NCI-H2227 (cell line): Measurements from ENCODE around the gene CAD.
"Not testable (repeated sequence)": the region's sequence is repeated elsewhere in the genome, so short reads cannot be mapped to it uniquely, and the experiment has no call there.

Experiments used
- DNase-seq: peaks from one replicate; lab custom pipeline; 2025; ENCODE audit not compliant: unreplicated experiment; lab: John Stamatoyannopoulos, UW

Gene CAD

DNA sequence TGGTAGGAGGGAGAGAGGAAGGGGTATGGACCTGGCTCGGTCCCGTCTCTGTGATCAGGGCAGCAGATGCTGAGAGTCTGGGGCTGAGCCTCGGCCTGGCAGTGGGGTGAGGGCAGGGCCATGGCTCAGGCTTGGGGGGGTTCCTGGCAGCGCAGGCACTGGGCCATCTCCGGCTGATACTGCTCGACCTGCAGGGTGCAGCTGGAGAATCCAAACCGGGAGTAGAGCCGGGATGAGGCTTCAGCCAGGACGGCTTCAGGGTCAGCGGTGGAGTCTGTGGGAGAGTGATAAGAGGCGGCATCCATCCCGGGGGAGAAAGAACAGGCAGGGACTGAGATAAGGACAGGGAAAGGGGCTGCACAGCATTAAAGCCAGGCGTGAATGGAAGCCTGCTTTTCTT is 38.0 kb downstream of the CAD start:
- no peak for DNase-seq

DNA sequence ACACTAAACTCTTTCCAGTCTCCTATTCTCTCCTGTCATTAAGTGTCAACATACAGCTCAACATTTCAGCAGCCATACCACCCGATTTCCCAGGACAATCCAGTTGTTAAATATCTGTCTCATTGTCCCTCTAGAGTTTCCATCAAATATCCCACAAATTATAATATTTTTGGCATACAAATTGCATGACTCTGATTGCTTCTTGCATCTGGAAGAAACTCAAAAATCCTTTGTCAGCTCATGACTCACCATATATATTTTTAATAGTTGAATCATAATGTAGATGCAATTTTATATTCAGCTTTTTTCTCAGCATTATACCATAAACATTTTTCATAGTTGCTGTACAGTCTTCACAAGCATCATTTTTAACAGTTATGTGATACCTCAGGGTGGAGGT is 38.5 kb downstream of the CAD start:
- no peak for DNase-seq

DNA sequence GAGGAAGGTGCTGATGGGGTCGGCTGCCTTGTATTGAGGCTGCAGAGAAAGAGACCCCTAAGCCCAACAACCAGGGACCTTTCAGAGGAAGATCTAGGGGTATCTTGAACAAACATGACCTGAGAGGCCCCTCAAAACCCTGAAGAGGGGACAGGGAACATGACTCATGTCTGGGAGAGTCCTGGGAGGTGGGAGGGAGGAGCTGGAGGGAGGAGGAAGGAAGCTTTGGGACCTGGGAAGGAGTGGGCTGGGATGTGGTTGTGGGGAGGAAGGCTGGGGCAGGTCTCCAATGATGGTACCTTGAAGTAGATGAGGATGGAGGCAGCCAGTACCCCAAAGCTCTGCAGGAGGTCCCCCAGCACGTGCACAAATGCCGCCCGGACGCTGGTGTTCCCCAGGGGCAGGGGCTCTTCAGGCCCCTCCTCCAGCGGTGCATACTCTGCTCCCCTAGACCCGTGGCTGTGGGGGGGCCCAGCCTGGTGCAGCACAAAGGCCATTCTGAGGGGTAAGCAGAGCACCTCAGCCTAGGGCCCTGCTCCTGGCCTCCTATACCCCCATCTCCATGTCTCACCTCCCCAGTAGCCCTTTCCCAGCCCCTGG is 39.8 kb downstream of the CAD start:
- no peak for DNase-seq

DNA sequence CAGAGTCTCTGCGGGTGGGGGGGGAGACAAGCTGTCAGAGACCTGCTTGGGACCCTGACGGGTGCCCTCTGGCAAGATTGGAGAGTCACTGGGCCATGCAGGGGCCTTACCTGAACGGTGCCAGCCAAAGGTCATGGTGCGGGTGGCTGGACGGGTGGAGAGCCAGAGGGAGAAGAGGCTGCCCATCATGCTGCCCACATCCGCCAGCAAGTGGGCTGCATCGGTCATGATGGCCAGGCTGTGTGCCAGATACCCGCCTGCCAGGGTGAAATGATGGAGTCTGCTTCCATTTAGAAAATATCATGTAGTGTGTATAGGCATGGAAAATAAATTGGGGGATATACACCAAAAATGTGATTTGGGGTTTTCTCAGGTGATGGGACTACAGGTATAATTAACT is 40.9 kb downstream of the CAD start:
- no peak for DNase-seq

DNA sequence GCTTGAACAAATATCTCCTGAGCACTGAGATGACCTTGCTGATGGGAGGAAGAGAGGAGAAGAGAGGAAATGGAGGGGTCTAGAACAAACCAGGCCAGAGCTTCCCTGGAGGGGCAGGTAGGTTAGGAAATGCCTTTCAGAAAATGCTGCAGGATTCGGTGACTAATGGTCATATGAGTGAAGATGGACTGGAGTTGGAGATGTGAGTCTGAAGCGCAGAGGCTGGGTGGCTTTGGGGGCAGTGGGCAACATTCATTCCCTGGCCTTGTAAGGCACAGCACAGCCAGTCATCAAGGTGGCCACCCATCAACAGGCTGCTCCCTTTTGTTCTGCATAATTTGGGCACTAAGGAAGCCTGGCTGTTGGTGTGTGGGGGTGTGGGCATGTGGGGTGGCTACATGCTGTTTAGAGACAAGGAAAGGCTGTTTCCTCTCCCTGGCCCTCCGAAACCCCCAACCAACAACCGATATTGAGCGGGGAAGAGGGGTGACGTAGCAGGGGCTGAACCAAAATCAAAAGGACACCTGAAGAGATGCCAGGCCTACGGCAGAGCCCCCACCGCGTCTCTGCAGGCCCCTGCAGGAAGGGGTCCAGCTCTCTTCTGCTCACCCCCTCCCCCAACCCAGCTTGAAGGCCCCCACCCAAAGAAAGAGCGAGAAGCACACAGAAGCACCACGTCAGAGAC is 44.2 kb downstream of the CAD start:
- DNase-seq: no peak

DNA sequence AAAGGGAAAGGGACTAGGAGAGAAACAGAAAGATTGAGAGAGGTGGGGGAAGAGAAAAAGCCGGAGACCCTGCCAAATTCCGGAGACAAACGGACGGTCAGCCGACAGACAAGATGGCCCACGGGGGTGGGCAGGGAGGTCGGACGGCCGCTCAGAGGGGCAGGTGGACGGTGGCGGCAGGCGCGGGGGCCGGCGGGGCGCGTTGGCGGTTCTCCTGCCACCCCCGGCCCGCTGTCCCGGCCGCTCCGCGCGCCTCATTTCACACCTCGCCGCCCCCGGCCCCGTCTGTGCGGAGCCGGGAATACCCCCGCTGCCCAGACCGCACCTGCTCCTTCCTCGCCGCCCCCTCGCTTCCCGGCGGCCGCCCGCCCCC is 44.7 kb downstream of the CAD start:
- DNase-seq: peak; percentile 33

DNA sequence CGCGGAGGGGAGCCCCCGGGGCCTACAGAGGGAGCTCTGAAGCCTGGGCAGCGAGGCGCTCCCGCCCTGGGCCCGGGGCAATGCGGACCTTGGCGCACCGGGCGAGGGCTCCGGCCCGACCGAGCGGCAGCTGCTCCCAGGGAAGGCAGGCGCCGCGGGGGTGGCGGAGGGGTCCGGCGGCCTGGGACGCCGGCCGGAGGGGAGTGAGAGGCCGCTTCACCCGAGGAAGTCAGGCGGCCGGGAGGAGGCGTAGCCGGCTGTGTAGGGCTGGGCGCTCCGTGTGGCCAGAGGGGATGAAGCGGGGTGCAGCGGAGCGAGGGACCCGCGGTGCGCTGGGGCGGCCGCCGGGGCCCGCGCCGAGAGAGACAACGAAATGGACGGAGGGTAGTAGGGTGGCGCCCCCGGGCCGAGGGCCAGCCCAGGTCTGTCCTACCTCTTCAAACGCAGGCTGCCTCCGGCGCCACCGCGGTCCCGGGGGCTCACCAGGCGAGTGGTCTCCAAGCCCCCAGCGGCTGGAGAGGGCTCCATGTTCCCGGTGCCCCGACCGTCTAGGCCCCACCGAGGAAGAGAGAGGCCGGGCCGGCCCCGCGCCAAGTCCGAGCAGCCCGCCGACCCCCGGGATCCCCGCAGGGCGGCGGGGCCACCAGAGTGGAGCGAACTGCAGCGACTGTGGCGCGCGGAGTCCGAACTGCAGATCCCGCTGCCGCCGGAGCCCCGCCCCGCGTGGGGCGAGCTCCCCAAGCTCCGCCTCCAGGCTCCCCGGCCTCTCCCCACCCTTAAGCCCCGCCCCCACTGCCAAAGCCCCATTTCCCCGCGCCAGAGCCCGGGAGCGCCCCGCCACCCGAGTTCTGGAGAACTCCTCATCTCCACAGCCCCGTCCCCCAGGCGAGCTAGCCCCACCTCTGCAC is 45.5 kb downstream of the CAD start, which contains the start of gene SLC30A3:
Gene SLC30A3, minus strand, starts transcription at position 669 of the 908 bp plus-strand sequence. Its CDS starts 141 bp downstream, at position 528.
- peak; percentile 72 for DNase-seq

DNA sequence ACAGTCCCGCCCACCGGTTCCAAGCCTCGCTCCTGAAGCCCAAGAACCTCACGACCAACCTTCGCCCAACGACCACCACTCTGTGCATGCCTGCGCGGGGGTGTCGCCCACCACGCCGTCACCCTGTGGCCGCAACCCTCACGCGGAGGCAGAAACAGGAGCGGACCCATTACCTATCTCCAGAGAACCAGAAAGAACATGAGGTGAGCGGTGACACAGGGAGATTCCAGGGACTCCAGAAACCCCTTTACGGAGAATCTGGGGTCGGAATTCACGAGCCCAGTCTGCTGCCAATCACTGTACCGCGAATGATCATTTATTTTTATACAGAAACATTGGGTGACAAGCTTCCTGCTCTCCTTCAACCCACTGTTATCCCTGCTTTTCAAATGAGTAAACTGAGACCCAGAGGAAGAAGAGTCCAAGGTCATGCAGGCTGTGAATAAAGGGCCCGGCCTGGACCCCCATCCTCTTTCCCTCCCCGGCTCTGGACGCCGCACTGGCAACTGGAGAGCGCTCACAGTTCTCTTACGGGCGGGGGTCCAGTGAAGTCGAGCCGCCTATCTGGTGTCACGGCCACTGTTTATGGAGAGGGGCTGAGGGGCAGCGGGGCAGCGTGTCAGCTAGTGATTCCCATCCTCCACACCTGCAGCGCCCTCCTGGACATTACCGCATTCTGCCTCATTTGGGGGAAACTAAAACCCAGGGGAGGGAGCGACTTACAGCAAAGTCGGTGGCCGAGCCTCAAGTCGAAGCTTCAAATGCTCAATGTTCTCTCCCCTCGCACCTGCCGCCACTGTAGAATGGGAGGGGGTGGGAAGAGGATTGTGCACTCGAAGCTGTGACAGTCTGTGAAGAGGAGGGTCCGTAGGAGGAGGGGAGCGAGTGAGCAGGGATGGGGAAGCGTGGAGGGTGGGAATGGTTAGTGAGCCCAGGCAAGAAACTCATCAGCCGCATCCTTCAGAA is 46.4 kb downstream of the CAD start:
- peak; percentile 23 for DNase-seq

DNA sequence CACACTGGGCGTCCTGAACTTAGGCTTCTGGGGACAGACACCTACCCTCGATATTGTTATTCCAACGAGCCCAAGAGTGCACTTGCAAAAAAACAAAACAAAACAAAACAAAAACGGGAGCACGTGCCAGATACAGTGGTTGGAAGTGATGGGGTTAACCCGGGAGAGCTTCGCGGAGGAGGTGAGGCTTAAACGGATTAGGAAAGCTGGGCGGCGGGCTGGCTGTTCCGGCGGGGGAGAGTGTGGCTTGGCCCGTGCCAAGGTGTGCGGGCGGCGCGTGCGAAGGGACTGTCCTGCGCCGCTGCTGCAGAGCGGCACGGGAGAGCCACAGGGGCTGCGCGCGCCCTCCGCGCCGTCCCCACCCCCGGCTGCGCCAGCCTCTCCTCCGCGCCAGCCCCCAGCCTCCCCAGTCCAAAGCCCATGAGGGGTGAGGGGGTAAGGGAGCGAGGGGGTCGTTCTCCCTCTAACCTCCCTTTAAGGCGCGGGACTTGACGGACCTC is 47.1 kb downstream of the CAD start:
- peak; percentile 25 for DNase-seq

DNA sequence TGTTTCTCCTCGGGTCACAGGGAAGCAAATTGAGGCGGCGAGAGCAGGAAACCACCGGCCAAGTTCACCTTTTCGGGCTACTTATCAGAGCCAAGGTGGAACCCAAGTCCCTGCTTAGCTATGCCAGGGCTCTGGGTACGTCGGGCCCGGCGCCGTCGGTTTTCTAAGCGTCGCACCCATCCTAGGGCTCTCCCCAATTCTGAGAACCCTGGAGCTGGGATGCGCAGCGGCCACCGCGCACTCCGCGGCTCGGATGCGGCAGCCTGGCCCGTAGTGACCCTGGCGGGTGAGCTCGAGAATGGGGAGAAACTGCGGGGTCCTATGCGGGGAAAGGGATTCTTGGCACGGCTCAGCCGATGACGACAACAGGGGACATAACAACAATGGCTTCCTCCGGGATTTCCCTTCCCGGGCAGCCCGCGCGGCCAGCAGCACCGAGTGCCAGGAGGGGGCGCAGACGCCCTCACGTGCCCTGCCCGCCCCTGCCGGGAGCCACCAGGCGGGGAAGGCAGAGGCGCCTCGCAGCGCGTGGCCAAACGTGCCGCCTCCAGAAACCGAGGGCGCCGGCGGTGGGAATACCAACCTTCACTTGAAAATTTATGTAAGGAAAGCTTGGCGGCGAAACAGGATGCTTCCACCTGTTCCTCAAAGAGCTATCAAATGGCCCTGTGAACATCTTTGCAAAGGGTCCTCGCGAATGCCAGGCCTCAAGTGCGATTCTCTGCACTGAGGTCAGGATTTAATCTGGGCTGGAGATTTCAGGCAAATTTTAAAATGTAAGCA is 47.8 kb downstream of the CAD start:
- peak; percentile 91 for DNase-seq

DNA sequence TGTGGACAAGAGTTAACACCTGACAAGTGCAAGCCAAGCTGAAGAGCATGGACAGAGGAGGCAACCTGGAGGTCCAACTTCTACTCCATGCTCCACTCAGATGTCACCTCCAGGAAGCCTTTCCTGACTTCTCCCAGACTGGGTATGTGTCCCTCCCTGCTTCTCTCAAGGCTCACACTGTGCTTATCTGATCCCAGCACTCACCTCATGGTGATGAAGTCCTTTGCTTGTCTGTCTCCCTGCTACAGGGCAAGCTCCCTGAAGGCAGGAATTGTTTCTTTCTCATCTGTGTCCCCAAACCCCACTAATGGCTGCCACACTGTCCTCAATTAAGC is 48.3 kb downstream of the CAD start:
- no peak for DNase-seq

DNA sequence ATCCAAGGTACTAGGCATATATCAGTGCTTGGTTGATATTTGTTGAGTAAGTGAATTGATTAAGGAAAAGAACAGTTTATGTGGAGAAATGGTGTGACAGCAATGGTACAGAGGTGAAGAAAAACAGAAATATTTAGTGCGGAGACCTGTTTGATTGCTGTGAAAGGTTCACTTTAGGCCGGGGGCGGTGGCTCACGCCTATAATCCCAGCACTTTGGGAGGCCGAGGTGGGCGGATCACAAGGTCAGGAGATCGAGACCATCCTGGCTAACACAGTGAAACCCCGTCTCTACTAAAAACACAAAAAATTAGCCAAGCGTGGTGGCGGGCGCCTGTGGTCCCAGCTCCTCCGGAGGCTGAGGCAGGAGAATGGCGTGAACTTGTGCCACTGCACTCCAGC is 51.1 kb downstream of the CAD start:
- DNase-seq: not testable (repeated sequence)

DNA sequence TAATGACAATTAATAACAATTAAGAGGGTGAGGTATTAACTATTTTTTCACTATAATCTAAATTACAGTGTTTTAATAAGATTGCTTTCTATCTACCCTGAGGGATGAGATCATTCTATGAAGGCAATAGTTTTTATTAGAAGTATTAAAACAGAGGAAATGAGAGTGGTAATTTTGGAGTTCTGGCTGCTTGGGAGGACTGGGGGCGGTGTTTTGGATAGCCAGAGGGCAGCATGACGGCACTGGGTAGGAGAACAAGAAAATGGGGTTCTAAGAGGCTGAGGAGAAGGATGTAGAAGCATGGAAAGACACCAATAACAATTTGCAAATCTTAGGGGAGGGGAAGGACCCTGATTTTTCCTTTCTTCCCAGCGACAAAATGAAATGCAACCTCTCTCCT is 53.0 kb downstream of the CAD start:
- DNase-seq: no peak

DNA sequence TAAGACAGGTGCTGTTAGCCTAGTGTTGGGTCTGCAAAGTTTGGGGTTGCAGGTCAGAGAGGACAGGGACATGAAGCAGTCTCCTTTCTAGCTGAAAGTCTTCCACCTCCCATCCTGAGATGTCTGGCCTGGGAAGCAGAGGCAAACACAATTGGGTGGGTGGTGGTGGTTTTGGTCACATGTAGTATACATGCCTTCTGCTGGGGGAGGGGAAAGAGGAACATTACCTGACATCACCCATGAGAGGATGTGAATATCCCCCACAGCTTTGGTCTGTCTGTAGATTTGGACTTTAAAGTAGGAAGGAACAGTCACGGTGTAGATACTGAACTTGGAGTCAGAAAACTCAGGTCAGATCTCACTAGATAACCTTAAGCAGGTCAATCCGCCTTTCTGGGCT is 53.5 kb downstream of the CAD start:
- DNase-seq: no peak

DNA sequence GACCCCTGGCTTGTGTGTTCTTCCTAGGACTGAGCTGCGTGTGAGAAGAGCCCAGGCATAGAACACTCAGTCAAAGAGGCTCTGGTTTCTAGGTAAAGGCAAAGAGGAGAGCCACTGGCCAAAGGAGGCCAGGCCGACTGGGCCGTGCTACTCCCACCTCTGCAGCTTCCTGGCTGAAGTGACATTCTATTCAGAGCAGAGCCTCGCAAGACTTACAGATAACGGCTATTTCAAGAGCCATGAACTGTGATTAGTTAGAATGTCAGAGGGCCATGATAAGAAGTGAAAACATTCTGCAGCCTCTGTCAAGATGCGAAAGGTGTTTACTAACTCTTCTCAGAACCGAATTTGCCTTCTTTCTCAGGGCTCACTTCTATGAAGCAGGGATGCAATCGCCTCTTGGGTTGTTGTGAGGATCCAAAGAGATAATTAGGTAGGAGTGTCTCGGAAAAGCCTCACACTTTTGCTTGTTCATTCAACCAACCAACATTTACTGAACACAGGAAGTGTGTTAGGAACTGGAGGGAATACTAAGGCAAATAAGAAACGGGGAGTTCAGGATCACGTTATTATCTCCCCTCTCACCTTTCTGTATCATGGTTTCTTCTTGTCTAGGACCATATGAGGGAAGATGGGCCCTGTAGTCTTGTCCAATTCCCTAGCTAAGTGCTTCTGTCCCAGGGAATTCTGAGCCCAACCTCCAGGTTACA is 54.6 kb downstream of the CAD start:
- DNase-seq: no peak

DNA sequence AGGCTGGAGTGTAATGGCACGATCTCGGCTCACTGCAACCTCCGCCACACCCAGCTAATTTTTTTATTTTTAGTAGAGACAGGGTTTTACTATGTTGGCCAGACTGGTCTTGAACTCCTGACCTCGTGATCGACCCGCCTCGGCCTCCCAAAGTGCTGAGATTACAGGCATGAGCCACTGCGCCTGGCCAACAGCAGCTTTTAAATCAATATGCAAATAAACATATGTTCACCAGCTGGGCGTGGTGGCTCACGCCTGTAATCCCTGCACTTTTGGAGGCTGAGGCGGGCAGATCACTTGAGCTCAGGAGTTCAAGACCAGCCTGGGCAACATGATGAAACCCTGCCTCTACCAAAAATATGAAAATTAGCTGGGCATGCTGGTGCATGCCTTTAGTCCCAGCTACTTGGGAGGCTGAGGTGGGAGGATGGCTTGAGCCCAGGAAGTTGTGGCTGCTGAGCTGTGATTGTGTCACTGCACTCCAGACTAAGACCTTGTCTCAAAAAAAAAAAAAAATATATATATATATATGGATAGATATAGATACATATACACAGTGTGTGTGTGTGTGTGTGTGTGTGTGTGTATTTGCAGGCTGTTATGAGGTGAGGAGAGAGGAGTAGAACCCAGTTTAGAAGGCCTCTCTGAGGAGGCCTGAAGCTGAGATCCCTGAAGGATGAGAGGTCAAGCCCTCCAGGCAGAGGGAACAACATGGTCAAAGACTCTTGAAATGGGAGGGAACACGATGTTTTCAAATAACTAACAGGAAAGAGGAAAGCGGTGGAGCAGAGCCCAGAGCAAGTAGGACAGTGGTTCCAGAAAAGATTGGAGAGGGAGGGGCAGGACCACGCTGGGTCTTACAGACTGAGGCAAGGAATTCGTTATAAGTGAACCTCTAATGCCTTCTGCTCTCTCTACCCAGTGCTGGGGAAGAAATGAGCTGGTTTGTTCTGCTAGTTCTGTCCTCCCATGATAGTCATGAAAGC is 55.7 kb downstream of the CAD start:
- not testable (repeated sequence) for DNase-seq

DNA sequence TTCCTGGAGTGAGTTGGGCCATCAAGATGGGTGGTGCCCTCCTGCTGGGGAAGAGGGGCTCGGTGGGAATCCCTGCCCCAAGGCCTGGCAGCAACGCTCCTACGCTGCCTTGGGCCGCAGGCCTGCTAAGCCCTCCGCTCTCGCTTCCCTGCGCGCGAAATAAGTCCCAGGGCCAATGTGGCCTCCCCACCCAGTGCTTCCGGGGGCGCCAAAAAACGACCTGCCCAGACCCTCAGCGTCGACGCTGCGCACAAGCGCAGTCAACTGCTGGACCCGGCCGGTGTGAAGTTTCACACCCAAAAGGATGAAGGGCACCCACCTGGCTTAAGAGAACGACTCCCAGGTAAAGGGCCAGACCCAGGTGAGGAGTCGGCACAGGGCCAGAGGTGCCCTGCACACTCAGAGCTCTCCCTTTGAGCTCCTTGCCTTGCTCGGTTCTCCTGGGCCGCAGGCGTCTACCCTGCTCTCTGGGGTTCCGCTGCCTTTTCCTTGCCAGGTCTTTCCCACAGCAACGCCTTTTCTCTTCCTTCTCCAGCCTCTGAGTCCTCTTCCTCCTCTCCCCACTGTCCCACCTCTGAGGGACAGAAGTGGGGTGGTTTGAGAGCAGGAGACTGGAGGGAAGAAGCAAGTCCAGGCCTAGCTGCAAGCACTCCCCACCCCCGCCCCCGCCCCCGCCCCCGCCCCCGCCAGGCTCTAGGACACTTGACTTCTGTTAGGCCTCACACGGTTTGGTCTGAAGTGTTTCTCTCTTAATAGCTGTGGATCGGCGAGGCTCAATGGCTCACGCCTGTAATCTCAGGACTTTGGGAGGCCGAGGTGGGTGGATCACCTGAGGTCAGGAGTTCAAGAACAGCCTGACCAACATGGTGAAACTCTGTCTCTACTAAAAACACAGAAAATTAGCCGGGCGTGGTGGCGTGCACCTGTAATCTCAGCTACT is 58.3 kb downstream of the CAD start, which contains the start of gene DNAJC5G:
Gene DNAJC5G, plus strand, starts transcription at position 223 of the 940 bp plus-strand sequence. CDS start 1,296 bp downstream, outside the sequence.
- no peak for DNase-seq
